Mucosa of descending colon (tissue), 3 donors: ENCODE results near the gene GANAB. TPM values are rescaled to one million over a fixed set of nuclear protein-coding genes. Genes with fewer than 3 reads are reported as not detected.
A peak's percentile ranks its signal among the peaks of the same experiment; 100 is the strongest.

ENCODE experiments used
- ATAC-seq: fragments of 200-7000 bp; cut with Tn5 transposase; one replicate; pipeline ENCODE4 v1.9.1; 2020; ENCODE audit warnings: mild to moderate bottlenecking, moderate library complexity
- DNase-seq, 3 donors: peaks; one replicate each; pipeline ENCODE4 v3.0.0-alpha.2; 2020
- H3K36me3 ChIP-seq: fragments of 200-600 bp; one replicate; pipeline ENCODE4 v1.8.0; 2021; ENCODE audit warnings: low read depth, mild to moderate bottlenecking
- H3K4me1 ChIP-seq: fragments of 200-600 bp; one replicate; pipeline ENCODE4 v1.8.0; 2021; ENCODE audit warnings: low read depth, mild to moderate bottlenecking
- H3K4me3 ChIP-seq: fragments of 200-600 bp; one replicate; pipeline ENCODE4 v1.8.0; 2021; ENCODE audit warnings: mild to moderate bottlenecking
- H3K9me3 ChIP-seq: fragments of 200-600 bp; one replicate; pipeline ENCODE4 v1.8.0; 2021; ENCODE audit warnings: mild to moderate bottlenecking
- CTCF ChIP-seq: fragments of 200-600 bp; IDR thresholded peaks from one replicate; pipeline ENCODE4 v1.8.0; 2022; ENCODE audit warnings: antibody characterized with exemption, mild to moderate bottlenecking
- intact Hi-C, 2 donors: fragments of 100-400 bp; cut with DNase I in 1 of 2; cut with micrococcal nuclease in 1 of 2; formaldehyde crosslinking; loops; one replicate each; pipeline versions ENCODE4 v1.11.0 to v1.11.1; 2022; cut with DNase I, micrococcal nuclease
- total RNA-seq, 3 donors: library from RNA; stranded (reverse); fragmentation: NEBNext Ultra II Directional in 2 of 3; extraction: Animal tissue kit (Norgen Biotek cat#: 25700) in 2 of 3; gene quantifications; one replicate each; pipeline versions ENCODE4 v1.2.1 to v1.2.4, GENCODE V29; 2021 to 2023
- donor health status: DM: no; HTN: no; CAD: no; lungs with moderate emphysema.
- donor health status: DM: no; HTN: no; CAD: no.
- donor health status: DM: no; HTN: yes; CAD: no.

GANAB gene
- total RNA-seq, 3 donors from 2014 or later: 202 to 232 (median 223) TPM

- H3K36me3 ChIP-seq: no peaks in the 10 kb centered on the region
- H3K4me3 ChIP-seq: no peak overlapping the region
- H3K4me1 ChIP-seq: peaks cover 5% of the 10 kb centered on the region
- no peak for TF ChIP-seq CTCF
- H3K9me3 ChIP-seq: no peaks in the 10 kb centered on the region
- intact Hi-C loops: no loop called here
- DNase-seq: peak in 1 of 3 donors; percentile 56
- peak; percentile 37 for ATAC-seq
Measured at GRCh38 chr11:62687508-62688396, 41.3 kb upstream of the GANAB start.

- no peaks in the 10 kb centered on the region for H3K36me3 ChIP-seq
- H3K4me3 ChIP-seq: no peak overlapping the region
- DNase-seq (peak; percentile 52 to 74 (median 68)), ATAC-seq (peak; percentile 73)
- no peaks in the 10 kb centered on the region for H3K9me3 ChIP-seq
- H3K4me1 ChIP-seq: peaks cover 18% of the 10 kb centered on the region
- no peak for TF ChIP-seq CTCF
- intact Hi-C loops: no loop called here
Measured at GRCh38 chr11:62682518-62682917, 36.1 kb upstream of the GANAB start.

- no peak overlapping the region for H3K4me3 ChIP-seq
- intact Hi-C loops: no loop called here
- H3K36me3 ChIP-seq: no peaks in the 10 kb centered on the region
- TF ChIP-seq CTCF: no peak
- DNase-seq (peak in 2 of 3 donors; percentile 34 to 65), ATAC-seq (peak; percentile 78)
- H3K9me3 ChIP-seq: no peaks in the 10 kb centered on the region
- H3K4me1 ChIP-seq: peaks cover 19% of the 10 kb centered on the region
Measured at GRCh38 chr11:62680825-62681240, 34.4 kb upstream of the GANAB start.

GRCh38 chr11:62678770-62679696, 32.6 kb upstream of the GANAB start, which contains the start of gene UBXN1:
UBXN1 (minus strand) TSS chr11:62679073; CDS start chr11:62678923, 150 bp downstream.
- TF ChIP-seq CTCF: no peak
- ATAC-seq: peak; percentile 91
- Histone ChIP-seq H3K9me3 (no peaks in the 10 kb centered on the region), H3K4me1 (peaks cover 19% of the 10 kb centered on the region), H3K36me3 (no peaks in the 10 kb centered on the region), H3K4me3 (peak within 1 kb of the TSS; percentile 99)
- intact Hi-C loops: no loop called here
- peak; percentile 90 to 94 (median 93) for DNase-seq

- intact Hi-C loops: no loop called here
- no peak for TF ChIP-seq CTCF
- peaks cover 21% of the 10 kb centered on the region for H3K4me1 ChIP-seq
- H3K4me3 ChIP-seq: peak overlapping the region; percentile 99
- no peaks in the 10 kb centered on the region for H3K9me3 ChIP-seq
- ATAC-seq (peak; percentile 26), DNase-seq (no peak)
- no peaks in the 10 kb centered on the region for H3K36me3 ChIP-seq
Measured at GRCh38 chr11:62678433-62678769, 32.0 kb upstream of the GANAB start.
